NT2/D1 (cell line): Measurements from ENCODE around the gene ADAMTS12.

Source experiments
- SUZ12 ChIP-seq: IDR thresholded peaks from 2 replicates; pipeline ENCODE4 v1.6.1; 2011; ENCODE audit not compliant: insufficient read length, insufficient read depth; ENCODE audit errors: extremely low read depth
- YY1 ChIP-seq: IDR thresholded peaks from 2 replicates; pipeline ENCODE4 v1.6.1; 2011; ENCODE audit not compliant: insufficient read length, insufficient read depth
- ZNF274 ChIP-seq: IDR thresholded peaks from 2 replicates; pipeline ENCODE4 v1.6.1; 2011; ENCODE audit warnings: mild to moderate bottlenecking, low read depth, low read length

- TF ChIP-seq YY1 (no peak), ZNF274 (no peak), SUZ12 (no peak)
These were observed 90.5 kb downstream of the ADAMTS12 start for GRCh38 chr5:33801292-33801691.
